PC-3 (cell line): ENCODE results near the gene APOBEC3C. TPM values are rescaled to one million over a fixed set of nuclear protein-coding genes. Genes with fewer than 3 reads are reported as not detected.
A peak's percentile ranks its signal among the peaks of the same experiment; 100 is the strongest.
"Not testable (repeated sequence)": the region's sequence is repeated elsewhere in the genome, so short reads cannot be mapped to it uniquely, and the experiment has no call there.

Experiments used
- ATAC-seq: fragments of 200-7000 bp; cut with Tn5 transposase; 2 replicates; pipeline ENCODE4 v1.9.1; 2020; ENCODE audit warnings: mild to moderate bottlenecking, moderate library complexity
- BruUV-seq: library from RNA; stranded (reverse); fragments of 400-500 nt; replicated peaks from 2 replicates; lab custom pipeline; 2021; lab: Mats Ljungman, UMichigan
- CTCF ChIA-PET: fragments of 300-600 bp; sonication (Branson Sonifier 250); formaldehyde crosslinking; loops from one replicate; lab custom pipeline; 2022; ENCODE audit warnings: antibody characterized with exemption; lab: Charles Lee
- POLR2A ChIA-PET: fragments of 300-600 bp; sonication (Branson Sonifier 250); formaldehyde crosslinking; loops from one replicate; lab custom pipeline; 2022; ENCODE audit warnings: antibody characterized with exemption; ENCODE audit not compliant: unreplicated experiment; lab: Charles Lee
- DNase-seq: peaks from one replicate; pipeline ENCODE4 v3.0.0-alpha.2; 2015
- H2AFZ ChIP-seq: fragments of 300-600 bp; sonication (generic); 2 replicates; pipeline ENCODE4 v1.6.0; 2016; ENCODE audit warnings: antibody characterized with exemption, low read length
- H3F3A ChIP-seq: fragments of 300-600 bp; sonication (generic); one replicate; pipeline ENCODE4 v1.6.0; 2017; ENCODE audit warnings: antibody characterized with exemption, low read length, control low read depth, mild to moderate bottlenecking; ENCODE audit not compliant: unreplicated experiment
- H3K27ac ChIP-seq: fragments of 300-600 bp; sonication (generic); 2 replicates; pipeline ENCODE4 v1.5.1; 2016; ENCODE audit warnings: mild to moderate bottlenecking, low read length
- H3K27me3 ChIP-seq: fragments of 300-600 bp; sonication (generic); 2 replicates; pipeline ENCODE4 v1.6.1; 2016; ENCODE audit warnings: low read length, mixed read lengths
- H3K36me3 ChIP-seq: fragments of 300-600 bp; sonication (generic); 2 replicates; pipeline ENCODE4 v1.6.1; 2016; ENCODE audit warnings: low read depth, mixed run types, low read length, mixed read lengths
- H3K4me1 ChIP-seq: fragments of 300-600 bp; sonication (generic); 2 replicates; pipeline ENCODE4 v1.5.1; 2016; ENCODE audit warnings: low read length; ENCODE audit not compliant: insufficient read depth
- H3K4me2 ChIP-seq: fragments of 300-600 bp; sonication (generic); 2 replicates; pipeline ENCODE4 v1.6.0; 2016; ENCODE audit warnings: low read length
- H3K4me3 ChIP-seq: fragments of 300-600 bp; sonication (generic); 2 replicates; pipeline ENCODE4 v1.5.1; 2016; ENCODE audit warnings: mild to moderate bottlenecking, low read length, mixed read lengths
- H3K79me2 ChIP-seq: fragments of 300-600 bp; sonication (generic); 2 replicates; pipeline ENCODE4 v1.6.1; 2017; ENCODE audit warnings: low read length, mixed read lengths
- H3K9ac ChIP-seq: fragments of 300-600 bp; sonication (generic); 2 replicates; pipeline ENCODE4 v1.6.0; 2016; ENCODE audit warnings: mild to moderate bottlenecking, low read length
- H3K9me2 ChIP-seq: fragments of 300-600 bp; sonication (generic); replicated peaks from 2 replicates; pipeline ENCODE4 v1.6.1; 2016; ENCODE audit warnings: mixed run types, low read length, mixed read lengths
- H3K9me3 ChIP-seq: fragments of 300-600 bp; sonication (generic); 2 replicates; pipeline ENCODE4 v1.6.1; 2016; ENCODE audit warnings: low read length, mixed read lengths
- H4K20me1 ChIP-seq: fragments of 300-600 bp; sonication (generic); 2 replicates; pipeline ENCODE4 v1.6.1; 2016; ENCODE audit warnings: low read length, mixed read lengths
- CTCF ChIP-seq: fragments of 300-600 bp; sonication (generic); conservative IDR thresholded peaks from 2 replicates; pipeline ENCODE4 v1.5.1; 2017; ENCODE audit warnings: antibody characterized with exemption, low read depth, mild to moderate bottlenecking, low read length
- EZH2 ChIP-seq: fragments of 300-600 bp; sonication (generic); IDR thresholded peaks from one replicate; pipeline ENCODE4 v1.6.1; 2017; ENCODE audit warnings: antibody characterized with exemption, mild to moderate bottlenecking, low read length; ENCODE audit not compliant: unreplicated experiment
- EZH2phosphoT487 ChIP-seq: fragments of 300-600 bp; sonication (generic); IDR thresholded peaks from 2 replicates; pipeline ENCODE4 v1.6.1; 2018; ENCODE audit warnings: mild to moderate bottlenecking, antibody characterized with exemption, low read length, borderline replicate concordance
- intact Hi-C: fragments of 100-400 bp; cut with micrococcal nuclease; formaldehyde crosslinking; loops from 2 replicates; pipeline ENCODE4 v1.9.0; 2023
- total RNA-seq: library from RNA; depleted of rRNA; stranded (reverse); fragments of >200 nt; gene quantifications from 2 replicates; pipeline ENCODE4 v1.2.3, GENCODE V29; 2014

APOBEC3C gene
- total RNA-seq, 1 experiment from 2014 or later, result 35.5 TPM

- Histone ChIP-seq H3F3A (no peaks in the 10 kb centered on the region), H3K9me3 (no peaks in the 10 kb centered on the region), H3K27ac (no peak overlapping the region), H3K4me2 (no peak overlapping the region), H3K79me2 (no peaks in the 10 kb centered on the region), H3K27me3 (no peaks in the 10 kb centered on the region), H3K36me3 (no peaks in the 10 kb centered on the region), H2AFZ (no peak overlapping the region), H3K4me1 (no peaks in the 10 kb centered on the region), H3K9me2 (no peaks in the 10 kb centered on the region), H4K20me1 (no peaks in the 10 kb centered on the region), H3K9ac (no peak overlapping the region), H3K4me3 (no peak overlapping the region)
- DNase-seq, result no peak
- TF ChIP-seq CTCF (no peak), EZH2 (no peak), EZH2phosphoT487 (no peak)
- no peak for ATAC-seq
- intact Hi-C loops, result no loop called here
- ChIA-PET POLR2A (no interaction called here), CTCF (no interaction called here)
- BruUV-seq, result no TSS peak
These were observed 41.6 kb downstream of the APOBEC3C start for GRCh38 chr22:39055658-39056057.

- H3K9me2 ChIP-seq, H4K20me1 ChIP-seq, POLR2A ChIA-PET, H3K27ac ChIP-seq, BruUV-seq, ATAC-seq, H3K79me2 ChIP-seq, H3F3A ChIP-seq, DNase-seq, H3K27me3 ChIP-seq, H3K9me3 ChIP-seq, H3K4me2 ChIP-seq, H3K4me3 ChIP-seq, H2AFZ ChIP-seq, H3K9ac ChIP-seq, H3K36me3 ChIP-seq, CTCF ChIA-PET, intact Hi-C loops: not testable (repeated sequence)
- peaks cover 12% of the 10 kb centered on the region for H3K4me1 ChIP-seq
These were observed 47.2 kb downstream of the APOBEC3C start for GRCh38 chr22:39061290-39061689.

- POLR2A ChIA-PET, result not testable (repeated sequence)
These were observed 47.9 kb downstream of the APOBEC3C start for GRCh38 chr22:39061951-39062350.

GRCh38 chr22:39063904-39064303 is 49.8 kb downstream of the APOBEC3C start:
- H3K4me3 ChIP-seq, H3K27me3 ChIP-seq, H3K4me2 ChIP-seq, H3F3A ChIP-seq, H4K20me1 ChIP-seq, BruUV-seq, H3K79me2 ChIP-seq, H3K27ac ChIP-seq, DNase-seq, H2AFZ ChIP-seq, CTCF ChIA-PET, H3K9me3 ChIP-seq, intact Hi-C loops, H3K9ac ChIP-seq, POLR2A ChIA-PET, ATAC-seq, H3K36me3 ChIP-seq, H3K9me2 ChIP-seq: not testable (repeated sequence)
- H3K4me1 ChIP-seq, result peaks cover 38% of the 10 kb centered on the region

More at GRCh38 chr22:39061951-39062350, 47.9 kb downstream of the APOBEC3C start:
- H2AFZ ChIP-seq, H3K4me2 ChIP-seq, ATAC-seq, H3K4me3 ChIP-seq, H3K9me3 ChIP-seq, H3K27ac ChIP-seq, BruUV-seq, intact Hi-C loops, H3K9me2 ChIP-seq, H3K36me3 ChIP-seq, H3K79me2 ChIP-seq, DNase-seq, H3K27me3 ChIP-seq, CTCF ChIA-PET, H3F3A ChIP-seq, H3K9ac ChIP-seq, H4K20me1 ChIP-seq: not testable (repeated sequence)
- H3K4me1 ChIP-seq, result peaks cover 18% of the 10 kb centered on the region

- H4K20me1 ChIP-seq, H2AFZ ChIP-seq, H3K9me3 ChIP-seq, H3F3A ChIP-seq, CTCF ChIA-PET, H3K4me3 ChIP-seq, H3K36me3 ChIP-seq, H3K79me2 ChIP-seq, H3K27me3 ChIP-seq, H3K9me2 ChIP-seq: not testable (repeated sequence)
- Histone ChIP-seq H3K9ac (peak overlapping the region; percentile 83), H3K27ac (peak overlapping the region; percentile 99), H3K4me2 (peak overlapping the region; percentile 56), H3K4me1 (peaks cover 38% of the 10 kb centered on the region)
- intact Hi-C loops, result loop anchor here (1.0 to 2.0 kb wide), 2 partner anchors 24 to 52 kb away; partner anchors contain the start of gene APOBEC3C
- ATAC-seq (peak; percentile 44), DNase-seq (peak; percentile 54)
- TSS peak; percentile 56 for BruUV-seq
- POLR2A ChIA-PET, result interaction anchor here (0.5 kb wide), 1 partner anchor 51 kb away, joined by 8 read pairs; no protein-coding TSS in a partner anchor
These were observed 52.6 kb downstream of the APOBEC3C start for GRCh38 chr22:39066442-39067276.
